Panc1 (cell line): ENCODE data around the gene ICA1.

Experiments used
- POLR2AphosphoS5 ChIP-seq: IDR thresholded peaks from 2 replicates; pipeline ENCODE4 v1.6.1; 2012; ENCODE audit warnings: mild to moderate bottlenecking, low read depth, low read length, moderate library complexity
- TCF7L2 ChIP-seq: IDR thresholded peaks from 2 replicates; pipeline ENCODE4 v1.6.1; 2011; ENCODE audit warnings: mild to moderate bottlenecking, low read depth, low read length, inconsistent platforms
- TF ChIP-seq, protein P1 (sequence below): fragments of 450-650 bp; IDR thresholded peaks from 2 replicates; pipeline ENCODE4 v1.5.1; 2017; ENCODE audit warnings: mild to moderate bottlenecking
- TF ChIP-seq, protein P2 (sequence below), 2 experiments: IDR thresholded peaks; 2 replicates each; pipeline ENCODE4 v1.6.1; 2011 to 2012; ENCODE audit warnings: low read depth in 2 of 2, control low read depth in 1 of 2, low read length in 1 of 2, mild to moderate bottlenecking in 1 of 2, moderate library complexity in 1 of 2; ENCODE audit not compliant: insufficient read depth in 1 of 2

DNA sequence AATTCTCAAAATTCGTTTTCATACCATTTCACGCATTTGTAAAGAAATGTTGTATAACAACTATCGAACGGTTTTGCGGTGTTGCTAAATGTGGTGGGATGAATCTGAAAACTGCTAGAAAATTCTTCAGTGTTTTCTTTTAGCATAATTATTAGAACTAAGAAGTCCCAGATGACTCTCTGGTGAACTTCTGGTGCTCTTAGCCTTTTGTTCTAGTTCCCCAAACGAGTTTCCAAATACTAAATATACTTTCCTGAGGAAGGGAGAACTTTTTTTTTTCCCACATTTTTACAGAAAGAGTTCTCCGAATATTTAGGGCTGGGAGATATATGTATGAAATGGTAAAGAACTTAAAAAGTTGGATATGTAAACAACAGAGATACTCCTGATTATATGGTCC lies 82.5 kb downstream of the ICA1 start:
- TF ChIP-seq, protein P1, sequence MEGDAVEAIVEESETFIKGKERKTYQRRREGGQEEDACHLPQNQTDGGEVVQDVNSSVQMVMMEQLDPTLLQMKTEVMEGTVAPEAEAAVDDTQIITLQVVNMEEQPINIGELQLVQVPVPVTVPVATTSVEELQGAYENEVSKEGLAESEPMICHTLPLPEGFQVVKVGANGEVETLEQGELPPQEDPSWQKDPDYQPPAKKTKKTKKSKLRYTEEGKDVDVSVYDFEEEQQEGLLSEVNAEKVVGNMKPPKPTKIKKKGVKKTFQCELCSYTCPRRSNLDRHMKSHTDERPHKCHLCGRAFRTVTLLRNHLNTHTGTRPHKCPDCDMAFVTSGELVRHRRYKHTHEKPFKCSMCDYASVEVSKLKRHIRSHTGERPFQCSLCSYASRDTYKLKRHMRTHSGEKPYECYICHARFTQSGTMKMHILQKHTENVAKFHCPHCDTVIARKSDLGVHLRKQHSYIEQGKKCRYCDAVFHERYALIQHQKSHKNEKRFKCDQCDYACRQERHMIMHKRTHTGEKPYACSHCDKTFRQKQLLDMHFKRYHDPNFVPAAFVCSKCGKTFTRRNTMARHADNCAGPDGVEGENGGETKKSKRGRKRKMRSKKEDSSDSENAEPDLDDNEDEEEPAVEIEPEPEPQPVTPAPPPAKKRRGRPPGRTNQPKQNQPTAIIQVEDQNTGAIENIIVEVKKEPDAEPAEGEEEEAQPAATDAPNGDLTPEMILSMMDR: no peak
- TF ChIP-seq POLR2AphosphoS5 (no peak), TCF7L2 (no peak)
- TF ChIP-seq, protein P2, sequence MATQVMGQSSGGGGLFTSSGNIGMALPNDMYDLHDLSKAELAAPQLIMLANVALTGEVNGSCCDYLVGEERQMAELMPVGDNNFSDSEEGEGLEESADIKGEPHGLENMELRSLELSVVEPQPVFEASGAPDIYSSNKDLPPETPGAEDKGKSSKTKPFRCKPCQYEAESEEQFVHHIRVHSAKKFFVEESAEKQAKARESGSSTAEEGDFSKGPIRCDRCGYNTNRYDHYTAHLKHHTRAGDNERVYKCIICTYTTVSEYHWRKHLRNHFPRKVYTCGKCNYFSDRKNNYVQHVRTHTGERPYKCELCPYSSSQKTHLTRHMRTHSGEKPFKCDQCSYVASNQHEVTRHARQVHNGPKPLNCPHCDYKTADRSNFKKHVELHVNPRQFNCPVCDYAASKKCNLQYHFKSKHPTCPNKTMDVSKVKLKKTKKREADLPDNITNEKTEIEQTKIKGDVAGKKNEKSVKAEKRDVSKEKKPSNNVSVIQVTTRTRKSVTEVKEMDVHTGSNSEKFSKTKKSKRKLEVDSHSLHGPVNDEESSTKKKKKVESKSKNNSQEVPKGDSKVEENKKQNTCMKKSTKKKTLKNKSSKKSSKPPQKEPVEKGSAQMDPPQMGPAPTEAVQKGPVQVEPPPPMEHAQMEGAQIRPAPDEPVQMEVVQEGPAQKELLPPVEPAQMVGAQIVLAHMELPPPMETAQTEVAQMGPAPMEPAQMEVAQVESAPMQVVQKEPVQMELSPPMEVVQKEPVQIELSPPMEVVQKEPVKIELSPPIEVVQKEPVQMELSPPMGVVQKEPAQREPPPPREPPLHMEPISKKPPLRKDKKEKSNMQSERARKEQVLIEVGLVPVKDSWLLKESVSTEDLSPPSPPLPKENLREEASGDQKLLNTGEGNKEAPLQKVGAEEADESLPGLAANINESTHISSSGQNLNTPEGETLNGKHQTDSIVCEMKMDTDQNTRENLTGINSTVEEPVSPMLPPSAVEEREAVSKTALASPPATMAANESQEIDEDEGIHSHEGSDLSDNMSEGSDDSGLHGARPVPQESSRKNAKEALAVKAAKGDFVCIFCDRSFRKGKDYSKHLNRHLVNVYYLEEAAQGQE (IDR thresholded peaks at IDR 0.05; ENCODE audit: insufficient read depth in 1 of 2, low read depth in 2 of 2, low read length in 1 of 2): no peak
